IPS DF 19.7 (cell line): ENCODE measurements around the gene RMDN2.

Experiments used
- DNase-seq: peaks from one replicate; pipeline ENCODE4 v3.0.0-alpha.2; 2013; ENCODE audit warnings: low read depth, low spot score

The RMDN2 gene

GRCh38 chr2:37925063-37925897 lies at the start of gene RMDN2:
TSS of gene RMDN2 (plus strand) at chr2:37925287. CDS start at chr2:37929278, 3,991 bp downstream.
- peak; percentile 78 for DNase-seq

GRCh38 chr2:37875403-37875906 lies 49.6 kb upstream of the RMDN2 start:
- DNase-seq: no peak

- no peak for DNase-seq
Observed at GRCh38 chr2:37876227-37876626, 48.9 kb upstream of the RMDN2 start.

GRCh38 chr2:37877457-37878315 lies 47.4 kb upstream of the RMDN2 start:
- DNase-seq: no peak

- DNase-seq: no peak
Observed at GRCh38 chr2:37878536-37878935, 46.6 kb upstream of the RMDN2 start.

- no peak for DNase-seq
Observed at GRCh38 chr2:37880551-37880950, 44.5 kb upstream of the RMDN2 start.

GRCh38 chr2:37881397-37881796 lies 43.7 kb upstream of the RMDN2 start:
- DNase-seq: no peak

- DNase-seq: no peak
Observed at GRCh38 chr2:37882036-37882435, 43.1 kb upstream of the RMDN2 start.

- no peak for DNase-seq
Observed at GRCh38 chr2:37883518-37883917, 41.6 kb upstream of the RMDN2 start.

GRCh38 chr2:37885329-37885993 lies 39.6 kb upstream of the RMDN2 start:
- no peak for DNase-seq

GRCh38 chr2:37886745-37887144 lies 38.3 kb upstream of the RMDN2 start:
- DNase-seq: no peak

- DNase-seq: no peak
Observed at GRCh38 chr2:37887286-37887685, 37.8 kb upstream of the RMDN2 start.

GRCh38 chr2:37890893-37891495 lies 34.1 kb upstream of the RMDN2 start:
- no peak for DNase-seq

GRCh38 chr2:37891846-37892435 lies 33.1 kb upstream of the RMDN2 start:
- no peak for DNase-seq

GRCh38 chr2:37892436-37893114 lies 32.5 kb upstream of the RMDN2 start:
- DNase-seq: no peak

- DNase-seq: no peak
Observed at GRCh38 chr2:37893327-37893726, 31.8 kb upstream of the RMDN2 start.

GRCh38 chr2:37894047-37894446 lies 31.0 kb upstream of the RMDN2 start:
- no peak for DNase-seq

GRCh38 chr2:37894601-37895000 lies 30.5 kb upstream of the RMDN2 start:
- DNase-seq: no peak

- no peak for DNase-seq
Observed at GRCh38 chr2:37895140-37895539, 29.9 kb upstream of the RMDN2 start.

- DNase-seq: no peak
Observed at GRCh38 chr2:37896319-37896718, 28.8 kb upstream of the RMDN2 start.

- DNase-seq: no peak
Observed at GRCh38 chr2:37897511-37897910, 27.6 kb upstream of the RMDN2 start.
